HepG2 (cell line): ENCODE measurements around the gene GNRH2. TPM values are rescaled to one million over a fixed set of nuclear protein-coding genes. Genes with fewer than 3 reads are reported as not detected.

Experiments used
- ARID4A ChIP-seq: sonication (generic); formaldehyde crosslinking; IDR thresholded peaks from 2 replicates; pipeline ENCODE4 v1.5.0; 2020; ENCODE audit warnings: mild to moderate bottlenecking, missing genetic modification reagents, borderline replicate concordance
- ATF7-NPFF ChIP-seq: sonication (generic); formaldehyde crosslinking; IDR thresholded peaks from 2 replicates; pipeline ENCODE4 v1.8.1; 2023; ENCODE audit warnings: mild to moderate bottlenecking, low read depth, missing genetic modification reagents, moderate library complexity
- CBX1 ChIP-seq: IDR thresholded peaks from one replicate; pipeline ENCODE4 v1.6.1; 2016; ENCODE audit warnings: antibody characterized with exemption, low read depth
- E2F2 ChIP-seq: sonication (generic); formaldehyde crosslinking; IDR thresholded peaks from 2 replicates; pipeline ENCODE4 v1.4.0; 2020; ENCODE audit warnings: missing genetic modification reagents, borderline replicate concordance
- GMEB1 ChIP-seq: sonication (generic); formaldehyde crosslinking; IDR thresholded peaks from 2 replicates; pipeline ENCODE4 v1.5.1; 2020; ENCODE audit warnings: missing genetic modification reagents, mild to moderate bottlenecking, borderline replicate concordance
- GPN1 ChIP-seq: sonication (generic); formaldehyde crosslinking; IDR thresholded peaks from 2 replicates; pipeline ENCODE4 v1.5.1; 2020; ENCODE audit warnings: missing genetic modification reagents, borderline replicate concordance
- KDM4B ChIP-seq: sonication (generic); formaldehyde crosslinking; IDR thresholded peaks from 2 replicates; pipeline ENCODE4 v1.4.0; 2020; ENCODE audit warnings: missing genetic modification reagents
- LCORL ChIP-seq, 2 experiments: fragments of 450-650 bp in 1 of 2; sonication (generic) in 1 of 2; formaldehyde crosslinking in 1 of 2; IDR thresholded peaks; 2 replicates each; pipeline versions ENCODE4 v1.5.0 to v1.6.1; 2017 to 2020; ENCODE audit warnings: antibody characterized with exemption in 1 of 2, missing genetic modification reagents in 1 of 2
- PREB ChIP-seq: sonication (generic); formaldehyde crosslinking; IDR thresholded peaks from 2 replicates; pipeline ENCODE4 v1.4.0; 2020; ENCODE audit warnings: missing genetic modification reagents
- SALL2 ChIP-seq: sonication (generic); formaldehyde crosslinking; IDR thresholded peaks from 2 replicates; pipeline ENCODE4 v1.8.1; 2023; ENCODE audit warnings: mild to moderate bottlenecking, missing genetic modification reagents, inconsistent platforms
- SP4 ChIP-seq: sonication (generic); formaldehyde crosslinking; IDR thresholded peaks from 2 replicates; pipeline ENCODE4 v1.8.1; 2023; ENCODE audit warnings: mild to moderate bottlenecking, missing genetic modification reagents
- U2AF2 ChIP-seq: fragments of 200-400 bp; formaldehyde crosslinking; IDR thresholded peaks from 2 replicates; pipeline ENCODE4 v1.6.1; 2017; ENCODE audit warnings: low read depth, mild to moderate bottlenecking, low read length
- ZFP36L1 ChIP-seq: sonication (generic); formaldehyde crosslinking; IDR thresholded peaks from 2 replicates; pipeline ENCODE4 v1.8.0; 2022; ENCODE audit warnings: mild to moderate bottlenecking, missing genetic modification reagents, moderate library complexity
- ZFP90 ChIP-seq: sonication (generic); formaldehyde crosslinking; IDR thresholded peaks from 2 replicates; pipeline ENCODE4 v1.8.0; 2022; ENCODE audit warnings: missing genetic modification reagents, mild to moderate bottlenecking, inconsistent platforms, borderline replicate concordance
- ZKSCAN5 ChIP-seq: sonication (generic); formaldehyde crosslinking; IDR thresholded peaks from 2 replicates; pipeline ENCODE4 v1.5.1; 2020; ENCODE audit warnings: mild to moderate bottlenecking, missing genetic modification reagents
- ZNF335 ChIP-seq: sonication (generic); formaldehyde crosslinking; IDR thresholded peaks from 2 replicates; pipeline ENCODE4 v1.4.0; 2020; ENCODE audit warnings: missing genetic modification reagents
- ZNF460 ChIP-seq: sonication (generic); formaldehyde crosslinking; IDR thresholded peaks from 2 replicates; pipeline ENCODE4 v1.5.1; 2020; ENCODE audit warnings: missing genetic modification reagents, mild to moderate bottlenecking, borderline replicate concordance
- ZNF784 ChIP-seq: sonication (generic); formaldehyde crosslinking; IDR thresholded peaks from 2 replicates; pipeline ENCODE4 v1.5.1; 2020; ENCODE audit warnings: missing genetic modification reagents, mild to moderate bottlenecking, borderline replicate concordance
- polyA plus RNA-seq, 8 experiments: library from polyadenylated mRNA; depleted of rRNA in 3 of 8; stranded (reverse) in 7 of 8; unstranded in 1 of 8; fragments of >200 nt; fragmentation: Illumina TruSeq in 4 of 8; extraction: Trizol in 4 of 8; gene quantifications; 2 replicates each; pipeline versions ENCODE4 v1.2.1 to v1.2.3, GENCODE V29; 2011 to 2016; ENCODE audit warnings: low read depth in 4 of 8, missing spikeins in 1 of 8, mixed read lengths in 1 of 8; ENCODE audit not compliant: insufficient read depth in 1 of 8
- total RNA-seq, 5 experiments: library from RNA; depleted of rRNA; stranded (reverse); fragments of >200 nt; fragmentation: Illumina TruSeq; extraction: Trizol; gene quantifications; 2 replicates each; pipeline ENCODE4 v1.2.3, GENCODE V29; 2016; ENCODE audit warnings: low read depth in 1 of 5

GNRH2 gene
- total and polyA plus RNA-seq, 2 of the 13 experiments (the other 11 are each of a cell fraction or from before 2014, with no cell fraction given) = 0.28 TPM; not detected in 1

- peak; percentile 37; the same call in 1 of the 2 replicates for TF ChIP-seq LCORL (IDR thresholded peaks at IDR 0.05)
- TF ChIP-seq LCORL (CRISPR knock-in tag; IDR thresholded peaks at IDR 0.05) = peak; percentile 80
- peak; percentile 77 for TF ChIP-seq SP4 (CRISPR knock-in tag)
- peak; percentile 95 for TF ChIP-seq ZNF784
- no peak; the same call in none of the 2 replicates for TF ChIP-seq GPN1 (CRISPR knock-in tag)
- TF ChIP-seq ARID4A (CRISPR knock-in tag) = peak; percentile 98
- TF ChIP-seq PREB (CRISPR knock-in tag) = peak; percentile 95
- TF ChIP-seq ZKSCAN5 (CRISPR knock-in tag) = peak; percentile 51; the same call in 1 of the 2 replicates
- TF ChIP-seq ATF7-NPFF (CRISPR knock-in tag) = peak; percentile 87
- peak; percentile 97 for TF ChIP-seq GMEB1
- TF ChIP-seq ZNF335 = no peak; the same call in 1 of the 2 replicates
- TF ChIP-seq SALL2 (CRISPR knock-in tag) = peak; percentile 97
- TF ChIP-seq E2F2 (CRISPR knock-in tag) = peak; percentile 87
- no peak; the same call in none of the 2 replicates for TF ChIP-seq KDM4B (CRISPR knock-in tag)
- TF ChIP-seq U2AF2 = peak; percentile 59; the same call in 1 of the 2 replicates
- no peak for TF ChIP-seq CBX1
- TF ChIP-seq ZNF460 (CRISPR knock-in tag) = peak; percentile 63; the same call in 1 of the 2 replicates
- peak; percentile 13; the same call in 1 of the 2 replicates for TF ChIP-seq ZFP90 (CRISPR knock-in tag)
- peak; percentile 78; the same call in 1 of the 2 replicates for TF ChIP-seq ZFP36L1 (CRISPR knock-in tag)
These were observed 2.6 kb downstream of the GNRH2 start, which contains the start of gene MRPS26 (continued) for GRCh38 chr20:3045816-3046676.
